Coronary artery (tissue), 2 donors: Measurements from ENCODE around the gene CFTR.
"Not testable (repeated sequence)": the region's sequence is repeated elsewhere in the genome, so short reads cannot be mapped to it uniquely, and the experiment has no call there.

ENCODE experiments used
- DNase-seq: peaks from one replicate; pipeline ENCODE4 v3.0.0-alpha.2; 2017; ENCODE audit warnings: low spot score
- H3K27ac ChIP-seq, 2 donors: fragments of 200-600 bp; sonication (generic); one replicate each; pipeline ENCODE4 v1.5.1; 2016 to 2019
- H3K4me3 ChIP-seq: fragments of 200-600 bp; sonication (generic); 2 replicates; pipeline ENCODE4 v1.5.1; 2016; ENCODE audit warnings: mild to moderate bottlenecking, moderate library complexity
- TF ChIP-seq, protein P1 (sequence below): fragments of 200-600 bp; sonication (generic); IDR thresholded peaks from one replicate; pipeline ENCODE4 v1.5.1; 2019; ENCODE audit warnings: antibody characterized with exemption

Gene CFTR

DNA sequence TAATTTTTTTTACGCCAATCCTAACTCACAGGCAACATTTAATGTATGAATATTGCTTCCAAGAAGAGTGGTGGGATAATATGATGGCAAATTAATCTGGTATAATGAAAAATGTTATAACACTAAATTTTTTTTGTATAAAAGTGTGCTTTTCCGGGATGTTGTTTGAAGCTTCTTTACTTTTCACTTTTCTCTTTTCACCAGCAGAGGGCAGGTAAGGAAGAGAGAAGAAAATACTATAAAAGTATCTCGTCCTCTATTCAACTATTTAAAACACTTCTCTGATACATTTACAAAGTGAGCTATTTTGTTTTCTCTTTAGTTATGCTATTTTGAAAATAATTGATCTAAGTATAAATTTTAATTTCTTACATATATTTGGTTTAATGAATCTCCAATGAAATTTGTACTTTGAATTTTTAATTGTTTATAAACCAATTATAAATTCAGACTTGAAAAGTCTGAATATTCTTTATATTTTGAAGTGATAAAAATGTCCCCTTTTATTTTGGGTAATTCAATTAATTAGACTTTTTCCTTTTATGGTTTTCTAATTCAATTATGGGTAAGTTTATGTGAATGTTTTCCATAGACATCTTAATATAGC, 20.7 kb upstream of the CFTR start:
- DNase-seq: no peak
- Histone ChIP-seq H3K27ac (no peak overlapping the region), H3K4me3 (no peak overlapping the region)
- TF ChIP-seq, protein P1, sequence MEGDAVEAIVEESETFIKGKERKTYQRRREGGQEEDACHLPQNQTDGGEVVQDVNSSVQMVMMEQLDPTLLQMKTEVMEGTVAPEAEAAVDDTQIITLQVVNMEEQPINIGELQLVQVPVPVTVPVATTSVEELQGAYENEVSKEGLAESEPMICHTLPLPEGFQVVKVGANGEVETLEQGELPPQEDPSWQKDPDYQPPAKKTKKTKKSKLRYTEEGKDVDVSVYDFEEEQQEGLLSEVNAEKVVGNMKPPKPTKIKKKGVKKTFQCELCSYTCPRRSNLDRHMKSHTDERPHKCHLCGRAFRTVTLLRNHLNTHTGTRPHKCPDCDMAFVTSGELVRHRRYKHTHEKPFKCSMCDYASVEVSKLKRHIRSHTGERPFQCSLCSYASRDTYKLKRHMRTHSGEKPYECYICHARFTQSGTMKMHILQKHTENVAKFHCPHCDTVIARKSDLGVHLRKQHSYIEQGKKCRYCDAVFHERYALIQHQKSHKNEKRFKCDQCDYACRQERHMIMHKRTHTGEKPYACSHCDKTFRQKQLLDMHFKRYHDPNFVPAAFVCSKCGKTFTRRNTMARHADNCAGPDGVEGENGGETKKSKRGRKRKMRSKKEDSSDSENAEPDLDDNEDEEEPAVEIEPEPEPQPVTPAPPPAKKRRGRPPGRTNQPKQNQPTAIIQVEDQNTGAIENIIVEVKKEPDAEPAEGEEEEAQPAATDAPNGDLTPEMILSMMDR: peak; percentile 48

DNA sequence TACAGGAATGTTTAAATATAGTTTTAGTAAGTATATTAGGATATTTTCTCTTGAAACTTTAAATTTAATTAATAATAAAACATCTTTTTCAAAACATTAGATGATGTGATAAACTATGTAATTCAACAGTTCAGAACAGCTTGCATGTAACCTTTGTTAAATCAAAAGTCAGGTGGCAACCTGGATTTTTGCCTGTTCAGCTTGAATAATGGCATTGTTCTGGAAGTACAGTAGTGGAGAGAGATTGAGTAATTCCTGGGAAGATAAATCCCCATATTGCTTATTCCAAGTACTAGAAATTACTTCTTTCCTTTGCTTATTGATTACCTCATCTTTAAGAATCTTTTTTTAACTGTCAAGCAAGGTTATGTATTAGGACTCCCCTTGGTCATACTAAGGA, 20.1 kb upstream of the CFTR start:
- TF ChIP-seq, protein P1: no peak
- no peak overlapping the region for H3K4me3 ChIP-seq
- H3K27ac ChIP-seq: no peak overlapping the region
- no peak for DNase-seq

DNA sequence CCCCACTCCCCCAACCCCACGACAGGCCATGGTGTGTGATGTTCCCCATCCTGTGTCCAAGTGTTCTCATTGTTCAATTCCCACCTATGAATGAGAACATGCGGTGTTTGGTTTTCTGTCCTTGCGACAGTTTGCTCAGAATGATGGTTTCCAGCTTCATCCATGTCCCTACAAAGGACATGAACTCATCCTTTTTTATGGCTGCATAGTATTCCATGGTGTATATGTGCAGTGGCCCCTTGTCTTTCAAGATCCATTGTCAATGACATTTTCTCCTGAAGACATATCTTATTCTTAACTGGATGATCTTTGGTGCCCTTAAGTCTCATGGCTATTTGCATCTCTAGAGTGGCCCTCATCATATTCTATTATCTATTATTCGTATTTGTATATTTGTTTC, 19.0 kb upstream of the CFTR start:
- H3K4me3 ChIP-seq, H3K27ac ChIP-seq, DNase-seq: not testable (repeated sequence)

DNA sequence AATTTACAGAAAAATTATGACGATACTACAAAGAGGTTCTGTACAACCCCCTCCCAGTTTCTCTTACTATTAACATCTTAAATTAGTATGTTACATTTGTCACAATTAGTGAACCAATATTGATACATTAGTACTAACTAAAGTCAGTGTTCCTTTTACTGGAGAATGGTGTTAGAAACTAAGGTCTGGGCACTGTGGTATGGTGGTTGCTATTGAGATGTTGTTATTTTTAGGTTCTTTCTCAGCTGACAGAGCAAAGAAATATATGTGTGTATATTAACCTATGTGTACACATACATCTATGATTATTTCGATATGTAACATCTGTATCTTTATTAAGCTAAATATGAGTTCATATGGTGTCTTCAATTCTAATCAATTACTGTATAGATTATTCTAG, 11.7 kb upstream of the CFTR start:
- TF ChIP-seq, protein P1: no peak
- no peak overlapping the region for H3K27ac ChIP-seq
- no peak for DNase-seq
- no peak overlapping the region for H3K4me3 ChIP-seq

DNA sequence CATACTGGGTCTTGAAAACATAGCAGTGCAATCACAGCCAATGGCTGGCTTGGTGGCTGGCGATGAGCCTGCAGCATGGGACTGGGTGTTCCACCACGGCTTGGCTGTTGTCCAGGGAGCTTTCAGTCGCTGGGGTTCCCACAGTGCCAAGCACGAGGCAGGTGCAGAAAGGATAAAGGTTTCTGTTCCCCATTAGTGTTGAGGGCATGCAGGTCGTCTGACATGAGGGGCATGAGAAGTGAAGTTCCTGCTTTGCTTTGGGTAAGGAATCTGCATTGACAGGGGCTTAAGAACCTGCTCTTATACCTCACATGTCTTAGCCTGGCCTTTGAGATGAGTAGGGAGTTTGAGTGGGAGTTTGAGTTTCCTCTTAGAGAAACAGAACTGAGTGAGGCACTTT, 9.0 kb upstream of the CFTR start:
- Histone ChIP-seq H3K4me3 (no peak overlapping the region), H3K27ac (no peak overlapping the region)
- no peak for DNase-seq
- TF ChIP-seq, protein P1: no peak

DNA sequence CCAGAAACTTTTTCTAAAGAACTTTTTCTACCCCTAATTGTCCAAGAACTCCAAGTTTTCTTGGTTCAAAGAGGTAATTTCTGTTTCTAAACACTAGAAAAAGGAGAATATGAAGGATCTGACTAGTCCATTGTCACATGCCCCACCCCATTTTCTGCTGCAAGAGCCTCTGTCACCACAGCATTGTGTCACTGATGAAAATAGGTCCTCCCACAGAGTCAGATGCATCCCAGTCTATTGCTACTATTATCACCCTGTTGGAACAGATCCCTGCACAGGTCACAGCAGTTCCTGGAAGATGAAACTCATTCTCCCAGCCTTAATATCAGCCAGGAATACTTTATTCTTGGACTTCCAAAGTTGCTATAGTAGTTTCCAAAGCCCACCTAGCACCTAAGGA, 7.5 kb upstream of the CFTR start:
- H3K4me3 ChIP-seq: no peak overlapping the region
- no peak for DNase-seq
- H3K27ac ChIP-seq: no peak overlapping the region
- TF ChIP-seq, protein P1: no peak

DNA sequence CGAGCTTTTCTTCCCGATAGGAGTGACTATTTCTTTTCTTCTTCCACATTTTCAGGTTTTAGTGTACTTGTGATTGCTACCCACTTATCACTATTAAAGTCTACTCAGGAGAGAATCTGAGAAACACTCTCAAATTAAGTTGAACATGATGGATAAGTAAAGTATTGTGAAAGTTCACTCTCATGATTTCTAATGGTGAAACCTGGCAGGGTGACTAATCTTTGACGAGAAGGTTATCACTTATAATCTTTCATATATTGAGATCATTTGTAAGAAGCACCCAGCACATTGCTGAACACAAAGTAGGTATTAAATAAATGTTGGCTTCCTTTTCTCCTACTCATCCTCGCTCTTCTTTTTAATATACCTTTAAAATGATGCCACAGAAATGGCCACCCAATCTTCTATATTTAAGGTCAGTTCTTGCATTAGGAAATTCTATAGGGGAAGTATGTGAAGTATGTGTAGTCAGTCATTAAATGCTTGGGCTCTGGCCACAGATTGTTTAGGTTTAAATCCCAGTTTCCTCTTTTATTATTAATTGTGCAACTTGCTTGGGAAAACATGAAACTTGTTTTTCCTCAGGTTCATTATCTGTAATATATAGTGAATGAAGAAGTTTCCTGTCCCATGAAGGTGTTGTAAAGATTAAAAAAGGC, 3.1 kb upstream of the CFTR start:
- TF ChIP-seq, protein P1: no peak
- Histone ChIP-seq H3K4me3 (no peak overlapping the region), H3K27ac (no peak overlapping the region)
- no peak for DNase-seq
